Left lobe of liver (tissue), 2 donors: Measurements from ENCODE around the gene MYO16. TPM values are rescaled to one million over a fixed set of nuclear protein-coding genes. Genes with fewer than 3 reads are reported as not detected.
"Not testable (repeated sequence)": the region's sequence is repeated elsewhere in the genome, so short reads cannot be mapped to it uniquely, and the experiment has no call there.

ENCODE experiments used
- ATAC-seq: fragments of 200-7000 bp; cut with Tn5 transposase; one replicate; pipeline ENCODE4 v1.9.1; 2020; ENCODE audit warnings: mild to moderate bottlenecking, moderate library complexity
- DNase-seq: peaks from one replicate; pipeline ENCODE4 v3.0.0-alpha.2; 2020; ENCODE audit warnings: low spot score
- total RNA-seq: library from RNA; stranded (reverse); gene quantifications from one replicate; pipeline ENCODE4 v1.2.1, GENCODE V29; 2021
- donor health status: DM: no; HTN: no; CAD: no; lungs with moderate emphysema.
- donor health status: DM: no; HTN: yes; CAD: no.

Gene MYO16
- total RNA-seq, 1 donor from 2014 or later = 2.7 TPM

- DNase-seq (no peak), ATAC-seq (no peak)
Measured at GRCh38 chr13:109024611-109025010, 395.2 kb downstream of the MYO16 start.

- DNase-seq (no peak), ATAC-seq (no peak)
Measured at GRCh38 chr13:109026266-109026665, 396.9 kb downstream of the MYO16 start.

GRCh38 chr13:109028624-109029023 lies 399.2 kb downstream of the MYO16 start:
- no peak for ATAC-seq
- DNase-seq = no peak

- DNase-seq = no peak
- ATAC-seq = no peak
Measured at GRCh38 chr13:109033090-109033489, 403.7 kb downstream of the MYO16 start.

- ATAC-seq (no peak), DNase-seq (no peak)
Measured at GRCh38 chr13:109036078-109036780, 406.8 kb downstream of the MYO16 start.

GRCh38 chr13:109043636-109044035 lies 414.2 kb downstream of the MYO16 start:
- ATAC-seq = no peak
- no peak for DNase-seq

GRCh38 chr13:109055850-109056249 lies 426.4 kb downstream of the MYO16 start:
- DNase-seq (no peak), ATAC-seq (no peak)

- DNase-seq (no peak), ATAC-seq (no peak)
Measured at GRCh38 chr13:109058087-109058486, 428.7 kb downstream of the MYO16 start.

GRCh38 chr13:109072505-109072904 lies 443.1 kb downstream of the MYO16 start:
- ATAC-seq (no peak), DNase-seq (no peak)

- no peak for ATAC-seq
- no peak for DNase-seq
Measured at GRCh38 chr13:109074436-109074835, 445.0 kb downstream of the MYO16 start.

- no peak for ATAC-seq
- no peak for DNase-seq
Measured at GRCh38 chr13:109074853-109075252, 445.4 kb downstream of the MYO16 start.

GRCh38 chr13:109087916-109088623 lies 458.7 kb downstream of the MYO16 start:
- ATAC-seq (no peak), DNase-seq (no peak)

- DNase-seq = no peak
Measured at GRCh38 chr13:109088624-109088917, 459.2 kb downstream of the MYO16 start.

GRCh38 chr13:109090796-109091195 lies 461.4 kb downstream of the MYO16 start:
- ATAC-seq (no peak), DNase-seq (no peak)

More at GRCh38 chr13:109088624-109088917, 459.2 kb downstream of the MYO16 start:
- no peak for ATAC-seq

GRCh38 chr13:109091249-109091648 lies 461.8 kb downstream of the MYO16 start:
- no peak for DNase-seq
- no peak for ATAC-seq

- ATAC-seq, DNase-seq: not testable (repeated sequence)
Measured at GRCh38 chr13:109092186-109092585, 462.8 kb downstream of the MYO16 start.

GRCh38 chr13:109093998-109094397 lies 464.6 kb downstream of the MYO16 start:
- DNase-seq (no peak), ATAC-seq (no peak)

- DNase-seq (no peak), ATAC-seq (no peak)
Measured at GRCh38 chr13:109095126-109095525, 465.7 kb downstream of the MYO16 start.

GRCh38 chr13:109096101-109096500 lies 466.7 kb downstream of the MYO16 start:
- DNase-seq = no peak
- no peak for ATAC-seq

- DNase-seq (no peak), ATAC-seq (no peak)
Measured at GRCh38 chr13:109100705-109101304, 471.4 kb downstream of the MYO16 start.

GRCh38 chr13:109101550-109102144 lies 472.2 kb downstream of the MYO16 start:
- no peak for ATAC-seq

GRCh38 chr13:109105899-109106298 lies 476.5 kb downstream of the MYO16 start:
- no peak for ATAC-seq

More at GRCh38 chr13:109101550-109102144, 472.2 kb downstream of the MYO16 start:
- DNase-seq = no peak

More at GRCh38 chr13:109105899-109106298, 476.5 kb downstream of the MYO16 start:
- no peak for DNase-seq
